ENCODE results near the gene UBA3.

DNA sequence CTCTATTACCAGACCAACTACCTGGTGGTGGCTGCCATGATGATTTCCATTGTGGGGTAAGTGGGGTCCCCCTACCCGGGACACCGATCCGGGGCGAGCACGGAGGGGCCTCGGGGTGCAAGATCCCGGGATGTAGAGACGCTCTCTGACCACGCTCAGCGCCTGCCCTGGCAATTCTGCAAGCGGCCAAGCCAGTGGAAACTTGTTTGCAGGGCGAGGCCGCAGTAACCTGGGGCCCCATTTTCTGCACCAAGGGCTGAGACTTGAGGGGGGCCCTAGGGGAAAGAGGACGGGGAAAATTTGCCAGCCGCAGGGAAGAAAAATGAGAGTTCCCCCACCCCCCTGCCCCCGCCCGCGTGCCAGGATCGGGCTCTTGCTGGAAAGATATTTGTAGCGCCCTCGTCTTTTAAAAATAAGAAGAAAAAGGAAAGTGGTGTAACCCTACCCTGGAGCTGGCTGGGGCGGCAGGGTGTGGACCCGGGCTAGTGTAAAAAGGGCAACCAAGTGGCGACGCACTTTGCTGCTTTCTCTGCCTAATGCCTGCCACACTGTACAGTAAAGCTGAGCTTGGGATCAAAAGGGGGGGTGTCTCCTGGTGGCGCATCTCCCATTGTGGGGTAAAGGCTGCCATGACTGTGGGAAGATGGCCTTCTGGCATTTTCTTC is 5.1 kb upstream of the UBA3 start:
- TF ChIP-seq, protein P1, sequence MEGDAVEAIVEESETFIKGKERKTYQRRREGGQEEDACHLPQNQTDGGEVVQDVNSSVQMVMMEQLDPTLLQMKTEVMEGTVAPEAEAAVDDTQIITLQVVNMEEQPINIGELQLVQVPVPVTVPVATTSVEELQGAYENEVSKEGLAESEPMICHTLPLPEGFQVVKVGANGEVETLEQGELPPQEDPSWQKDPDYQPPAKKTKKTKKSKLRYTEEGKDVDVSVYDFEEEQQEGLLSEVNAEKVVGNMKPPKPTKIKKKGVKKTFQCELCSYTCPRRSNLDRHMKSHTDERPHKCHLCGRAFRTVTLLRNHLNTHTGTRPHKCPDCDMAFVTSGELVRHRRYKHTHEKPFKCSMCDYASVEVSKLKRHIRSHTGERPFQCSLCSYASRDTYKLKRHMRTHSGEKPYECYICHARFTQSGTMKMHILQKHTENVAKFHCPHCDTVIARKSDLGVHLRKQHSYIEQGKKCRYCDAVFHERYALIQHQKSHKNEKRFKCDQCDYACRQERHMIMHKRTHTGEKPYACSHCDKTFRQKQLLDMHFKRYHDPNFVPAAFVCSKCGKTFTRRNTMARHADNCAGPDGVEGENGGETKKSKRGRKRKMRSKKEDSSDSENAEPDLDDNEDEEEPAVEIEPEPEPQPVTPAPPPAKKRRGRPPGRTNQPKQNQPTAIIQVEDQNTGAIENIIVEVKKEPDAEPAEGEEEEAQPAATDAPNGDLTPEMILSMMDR (IDR thresholded peaks at IDR 0.05; ENCODE audit: low read depth, low read length, poor library complexity, severe bottlenecking): no peak
- TF ChIP-seq EZH2phosphoT487 (IDR thresholded peaks at IDR 0.05; ENCODE audit: borderline replicate concordance, low read length): no peak
